Neuron (in vitro differentiated cells): ENCODE measurements around the gene BLTP2.

Experiments used
- H2AFZ ChIP-seq: one replicate; pipeline ENCODE4 v1.6.1; 2013; ENCODE audit warnings: low read depth, mild to moderate bottlenecking, inconsistent platforms, low read length, moderate library complexity
- H3K27me3 ChIP-seq: one replicate; pipeline ENCODE4 v1.6.1; 2013; ENCODE audit warnings: low read length; ENCODE audit not compliant: insufficient read depth
- H3K36me3 ChIP-seq: one replicate; pipeline ENCODE4 v1.6.1; 2013; ENCODE audit warnings: low read length; ENCODE audit not compliant: insufficient read depth
- H3K4me1 ChIP-seq: one replicate; pipeline ENCODE4 v1.6.1; 2013; ENCODE audit warnings: low read length; ENCODE audit not compliant: insufficient read depth
- H3K4me3 ChIP-seq: 2 replicates; pipeline ENCODE4 v1.5.1; 2013; ENCODE audit warnings: mild to moderate bottlenecking, low read length, moderate library complexity
- H3K9me3 ChIP-seq: one replicate; pipeline ENCODE4 v1.6.1; 2013; ENCODE audit warnings: low read length

The BLTP2 gene

GRCh38 chr17:28644787-28645575 is at the start of gene BLTP2:
BLTP2 (minus strand) TSS chr17:28645158; CDS start chr17:28645056, 102 bp downstream.
- H3K4me1 ChIP-seq = peaks cover 15% of the 10 kb centered on the region
- H3K36me3 ChIP-seq = peaks cover 47% of the 10 kb centered on the region
- H2AFZ ChIP-seq = peak within 1 kb of the TSS; percentile 73
- H3K4me3 ChIP-seq = peak within 1 kb of the TSS; percentile 95
- H3K27me3 ChIP-seq = no peaks in the 10 kb centered on the region
- no peaks in the 10 kb centered on the region for H3K9me3 ChIP-seq

GRCh38 chr17:28693869-28694268 is 48.9 kb upstream of the BLTP2 start:
- H3K4me3 ChIP-seq = no peak overlapping the region
- H2AFZ ChIP-seq = no peak overlapping the region
- H3K4me1 ChIP-seq = no peaks in the 10 kb centered on the region
- H3K9me3 ChIP-seq = no peaks in the 10 kb centered on the region
- H3K27me3 ChIP-seq = no peaks in the 10 kb centered on the region
- H3K36me3 ChIP-seq = peaks cover 86% of the 10 kb centered on the region

GRCh38 chr17:28689011-28689410 is 44.1 kb upstream of the BLTP2 start:
- Histone ChIP-seq H2AFZ (no peak overlapping the region), H3K27me3 (no peaks in the 10 kb centered on the region), H3K4me3 (no peak overlapping the region), H3K9me3 (no peaks in the 10 kb centered on the region), H3K4me1 (no peaks in the 10 kb centered on the region), H3K36me3 (peaks cover 86% of the 10 kb centered on the region)

GRCh38 chr17:28688481-28688880 is 43.5 kb upstream of the BLTP2 start:
- no peak overlapping the region for H3K4me3 ChIP-seq
- H3K27me3 ChIP-seq = no peaks in the 10 kb centered on the region
- no peak overlapping the region for H2AFZ ChIP-seq
- no peaks in the 10 kb centered on the region for H3K4me1 ChIP-seq
- peaks cover 83% of the 10 kb centered on the region for H3K36me3 ChIP-seq
- H3K9me3 ChIP-seq = no peaks in the 10 kb centered on the region

- Histone ChIP-seq H3K36me3 (peaks cover 94% of the 10 kb centered on the region), H3K27me3 (no peaks in the 10 kb centered on the region), H3K4me3 (no peak overlapping the region), H3K9me3 (no peaks in the 10 kb centered on the region), H2AFZ (no peak overlapping the region), H3K4me1 (no peaks in the 10 kb centered on the region)
Observed at GRCh38 chr17:28686296-28686695, 41.3 kb upstream of the BLTP2 start.

- Histone ChIP-seq H2AFZ (no peak overlapping the region), H3K4me3 (no peak overlapping the region), H3K4me1 (no peaks in the 10 kb centered on the region), H3K9me3 (no peaks in the 10 kb centered on the region), H3K27me3 (no peaks in the 10 kb centered on the region), H3K36me3 (peaks cover 93% of the 10 kb centered on the region)
Observed at GRCh38 chr17:28685366-28685765, 40.4 kb upstream of the BLTP2 start.

GRCh38 chr17:28684963-28685362 is 40.0 kb upstream of the BLTP2 start:
- no peaks in the 10 kb centered on the region for H3K9me3 ChIP-seq
- no peak overlapping the region for H2AFZ ChIP-seq
- H3K4me3 ChIP-seq = no peak overlapping the region
- H3K36me3 ChIP-seq = peaks cover 89% of the 10 kb centered on the region
- no peaks in the 10 kb centered on the region for H3K4me1 ChIP-seq
- H3K27me3 ChIP-seq = no peaks in the 10 kb centered on the region

GRCh38 chr17:28682655-28683054 is 37.7 kb upstream of the BLTP2 start:
- no peak overlapping the region for H3K4me3 ChIP-seq
- no peak overlapping the region for H2AFZ ChIP-seq
- peaks cover 84% of the 10 kb centered on the region for H3K36me3 ChIP-seq
- no peaks in the 10 kb centered on the region for H3K9me3 ChIP-seq
- no peaks in the 10 kb centered on the region for H3K4me1 ChIP-seq
- no peaks in the 10 kb centered on the region for H3K27me3 ChIP-seq

GRCh38 chr17:28675980-28676379 is 31.0 kb upstream of the BLTP2 start:
- H3K4me3 ChIP-seq = no peak overlapping the region
- H3K27me3 ChIP-seq = no peaks in the 10 kb centered on the region
- peaks cover 85% of the 10 kb centered on the region for H3K36me3 ChIP-seq
- no peak overlapping the region for H2AFZ ChIP-seq
- no peaks in the 10 kb centered on the region for H3K4me1 ChIP-seq
- no peaks in the 10 kb centered on the region for H3K9me3 ChIP-seq

GRCh38 chr17:28675490-28675889 is 30.5 kb upstream of the BLTP2 start:
- Histone ChIP-seq H3K36me3 (peaks cover 83% of the 10 kb centered on the region), H3K27me3 (no peaks in the 10 kb centered on the region), H3K9me3 (no peaks in the 10 kb centered on the region), H3K4me1 (no peaks in the 10 kb centered on the region), H2AFZ (no peak overlapping the region), H3K4me3 (no peak overlapping the region)

GRCh38 chr17:28669918-28670317 is 25.0 kb upstream of the BLTP2 start:
- H3K36me3 ChIP-seq = peaks cover 66% of the 10 kb centered on the region

GRCh38 chr17:28667870-28668269 is 22.9 kb upstream of the BLTP2 start:
- Histone ChIP-seq H3K36me3 (peaks cover 48% of the 10 kb centered on the region), H3K9me3 (no peaks in the 10 kb centered on the region), H2AFZ (no peak overlapping the region)

More at GRCh38 chr17:28669918-28670317, 25.0 kb upstream of the BLTP2 start:
- Histone ChIP-seq H2AFZ (no peak overlapping the region), H3K9me3 (no peaks in the 10 kb centered on the region), H3K27me3 (no peaks in the 10 kb centered on the region), H3K4me3 (no peak overlapping the region), H3K4me1 (peaks cover 12% of the 10 kb centered on the region)

GRCh38 chr17:28665994-28666393 is 21.0 kb upstream of the BLTP2 start:
- Histone ChIP-seq H3K27me3 (no peaks in the 10 kb centered on the region), H3K4me1 (peaks cover 21% of the 10 kb centered on the region), H3K4me3 (no peak overlapping the region), H3K36me3 (peaks cover 31% of the 10 kb centered on the region), H2AFZ (no peak overlapping the region), H3K9me3 (no peaks in the 10 kb centered on the region)

More at GRCh38 chr17:28667870-28668269, 22.9 kb upstream of the BLTP2 start:
- Histone ChIP-seq H3K4me1 (peaks cover 18% of the 10 kb centered on the region), H3K27me3 (no peaks in the 10 kb centered on the region), H3K4me3 (no peak overlapping the region)

GRCh38 chr17:28663723-28664122 is 18.8 kb upstream of the BLTP2 start:
- H3K27me3 ChIP-seq = no peaks in the 10 kb centered on the region
- H3K36me3 ChIP-seq = peaks cover 22% of the 10 kb centered on the region
- H3K4me3 ChIP-seq = no peak overlapping the region
- no peak overlapping the region for H2AFZ ChIP-seq
- H3K9me3 ChIP-seq = peaks cover 2% of the 10 kb centered on the region
- H3K4me1 ChIP-seq = peaks cover 23% of the 10 kb centered on the region
